GM18951 (cell line): ENCODE data around the gene CAMTA1.

ENCODE experiments used
- POLR2A ChIP-seq: IDR thresholded peaks from 4 replicates; pipeline ENCODE4 v1.6.1; 2011; ENCODE audit warnings: mild to moderate bottlenecking; ENCODE audit not compliant: insufficient read length, insufficient read depth; ENCODE audit errors: extremely low read depth
- in situ Hi-C: fragments of 300-500 bp; cut with MboI; formaldehyde crosslinking; loops from one replicate; pipeline ENCODE4 v1.12.0; 2022; ENCODE audit warnings: low sequenced_read_pairs, mixed read lengths, inconsistent platforms; ENCODE audit not compliant: unreplicated experiment

CAMTA1 gene

DNA sequence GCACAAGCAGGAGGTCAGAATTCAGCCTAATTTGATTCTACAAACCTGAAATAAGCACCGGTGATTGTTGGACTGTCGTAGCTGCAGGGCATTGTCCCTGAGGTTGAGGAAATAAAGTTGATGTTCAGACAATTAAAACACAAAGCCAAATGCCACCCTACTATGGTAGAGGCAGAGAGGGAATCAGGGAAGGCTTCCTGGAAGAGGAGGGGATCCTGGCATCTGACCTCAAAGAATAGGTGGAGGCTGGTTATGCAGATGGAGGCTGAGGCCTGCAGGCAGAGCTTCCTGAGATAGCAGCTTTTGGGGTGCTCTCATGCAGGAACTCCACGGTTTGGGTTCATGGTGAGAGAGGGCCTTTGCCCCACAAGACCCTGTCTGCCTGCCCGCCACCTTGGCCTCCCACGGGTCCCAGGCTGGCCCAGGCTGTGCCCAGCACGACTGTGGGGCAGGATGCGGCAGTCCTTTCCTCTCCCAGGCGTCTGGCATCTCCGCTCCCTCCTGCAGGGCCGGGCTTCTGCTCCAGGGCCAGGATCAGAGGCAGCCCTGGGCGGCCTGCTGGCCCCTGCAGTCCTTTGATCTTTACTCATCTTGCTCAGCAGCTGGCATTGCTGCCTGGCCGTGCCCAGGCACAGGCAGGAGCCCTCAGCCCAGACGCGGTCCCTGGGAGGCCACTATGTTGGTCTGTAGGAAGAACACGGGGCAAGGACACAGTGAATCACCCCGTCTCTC lies 851.7 kb downstream of the CAMTA1 start:
- TF ChIP-seq POLR2A: no peak
- in situ Hi-C loops: no loop called here

DNA sequence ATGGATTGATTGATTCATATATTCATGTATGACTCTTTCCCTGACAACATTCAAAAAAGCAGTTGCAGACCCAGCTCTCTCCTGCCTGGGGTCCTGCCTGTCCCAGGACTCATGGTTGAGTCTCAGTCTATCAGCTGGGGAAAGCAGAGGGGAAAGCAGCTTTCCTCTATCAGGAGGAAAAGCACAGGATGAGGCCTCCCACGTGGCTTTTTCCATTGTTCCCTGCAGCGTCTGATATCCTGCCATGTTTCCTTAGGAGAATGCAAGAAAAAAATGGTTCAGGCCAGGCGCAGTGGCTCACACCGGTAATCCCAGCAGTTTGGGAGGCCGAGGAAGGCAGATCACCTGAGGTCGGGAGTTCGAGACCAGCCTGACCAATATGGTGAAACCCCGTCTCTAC lies 852.8 kb downstream of the CAMTA1 start:
- in situ Hi-C loops: no loop called here
- TF ChIP-seq POLR2A: no peak

DNA sequence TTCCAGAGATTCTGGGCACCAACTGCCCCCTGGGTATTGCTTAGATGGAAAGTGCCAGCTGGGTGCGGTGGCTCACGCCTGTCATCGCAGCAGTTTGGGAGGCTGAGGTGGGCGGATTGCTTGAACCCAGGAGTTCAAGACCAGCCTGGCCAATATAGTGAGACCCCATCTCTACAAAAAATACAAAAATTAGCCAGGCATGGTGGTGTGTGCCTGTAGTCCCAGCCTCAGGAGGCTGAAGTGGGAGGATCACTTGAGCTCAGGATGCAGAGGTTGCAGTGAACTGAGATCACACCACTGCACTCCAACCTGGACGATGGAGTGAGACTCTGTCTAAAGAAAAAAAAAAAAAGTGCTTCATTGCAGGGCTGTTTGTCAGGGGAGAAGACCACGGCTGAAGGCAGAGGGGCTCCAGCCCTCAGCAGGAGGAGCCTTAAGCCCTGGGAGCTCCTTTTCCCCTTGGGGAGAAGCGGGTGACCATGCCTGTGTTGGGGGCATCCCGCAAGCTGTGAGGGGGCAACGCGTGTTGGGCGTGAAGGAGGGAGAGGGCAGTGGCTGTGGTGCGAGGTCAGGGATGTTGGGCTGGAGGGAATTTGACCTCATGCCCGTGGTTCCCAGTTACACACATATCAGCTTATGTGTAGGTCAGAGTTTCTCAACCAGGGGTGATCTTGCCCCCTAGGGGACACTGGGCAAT lies 854.3 kb downstream of the CAMTA1 start:
- in situ Hi-C loops: no loop called here
- TF ChIP-seq POLR2A: no peak

DNA sequence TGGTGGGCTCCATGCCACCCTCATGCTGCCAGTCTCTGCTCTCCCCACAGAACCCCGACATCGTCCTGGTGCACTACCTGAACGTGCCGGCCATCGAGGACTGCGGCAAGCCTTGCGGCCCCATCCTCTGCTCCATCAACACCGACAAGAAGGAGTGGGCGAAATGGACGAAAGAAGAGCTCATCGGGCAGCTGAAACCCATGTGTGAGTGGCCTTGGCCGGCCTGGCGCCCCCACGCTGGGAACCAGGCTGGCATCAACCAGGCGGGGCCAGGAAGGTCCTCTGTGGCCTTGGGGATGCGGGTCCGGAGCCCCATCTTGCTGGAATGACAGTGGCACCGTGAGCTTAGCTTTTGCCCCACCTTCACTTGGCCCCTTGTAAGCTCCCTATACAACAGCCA lies 855.1 kb downstream of the CAMTA1 start:
- no peak for TF ChIP-seq POLR2A
- in situ Hi-C loops: no loop called here

DNA sequence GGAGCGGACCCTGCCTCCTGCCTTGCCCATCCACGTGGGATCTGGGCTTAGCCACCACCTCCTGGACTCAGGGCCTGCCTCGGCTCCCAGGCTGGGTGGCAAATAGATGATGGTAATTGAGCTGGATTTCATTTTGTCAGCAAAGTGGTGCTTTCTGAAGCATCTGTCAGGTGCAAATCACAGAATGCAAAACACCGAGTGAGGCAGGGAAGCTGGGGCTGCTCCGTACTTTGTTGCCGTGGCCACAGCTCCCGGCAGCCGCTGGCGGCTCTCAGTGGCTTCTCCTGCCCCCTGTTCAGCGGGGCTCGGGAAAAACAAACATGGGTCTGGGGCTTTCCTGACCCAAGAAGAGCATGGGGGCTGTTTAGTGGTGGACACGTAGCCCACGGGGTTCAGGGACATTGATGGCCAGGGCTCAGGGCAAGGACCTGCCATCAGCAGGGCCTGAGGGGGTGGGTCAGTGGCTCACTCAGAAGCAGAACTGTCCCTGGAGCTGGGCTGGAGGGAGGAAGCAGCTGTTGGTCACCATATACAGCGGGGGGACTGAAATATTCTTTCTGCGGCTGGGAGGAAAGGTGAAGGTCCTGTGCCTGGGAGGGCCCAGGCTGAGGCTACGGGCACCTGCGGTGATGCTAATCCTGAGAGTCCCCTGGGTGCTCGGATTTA lies 855.8 kb downstream of the CAMTA1 start:
- TF ChIP-seq POLR2A: no peak
- in situ Hi-C loops: no loop called here

DNA sequence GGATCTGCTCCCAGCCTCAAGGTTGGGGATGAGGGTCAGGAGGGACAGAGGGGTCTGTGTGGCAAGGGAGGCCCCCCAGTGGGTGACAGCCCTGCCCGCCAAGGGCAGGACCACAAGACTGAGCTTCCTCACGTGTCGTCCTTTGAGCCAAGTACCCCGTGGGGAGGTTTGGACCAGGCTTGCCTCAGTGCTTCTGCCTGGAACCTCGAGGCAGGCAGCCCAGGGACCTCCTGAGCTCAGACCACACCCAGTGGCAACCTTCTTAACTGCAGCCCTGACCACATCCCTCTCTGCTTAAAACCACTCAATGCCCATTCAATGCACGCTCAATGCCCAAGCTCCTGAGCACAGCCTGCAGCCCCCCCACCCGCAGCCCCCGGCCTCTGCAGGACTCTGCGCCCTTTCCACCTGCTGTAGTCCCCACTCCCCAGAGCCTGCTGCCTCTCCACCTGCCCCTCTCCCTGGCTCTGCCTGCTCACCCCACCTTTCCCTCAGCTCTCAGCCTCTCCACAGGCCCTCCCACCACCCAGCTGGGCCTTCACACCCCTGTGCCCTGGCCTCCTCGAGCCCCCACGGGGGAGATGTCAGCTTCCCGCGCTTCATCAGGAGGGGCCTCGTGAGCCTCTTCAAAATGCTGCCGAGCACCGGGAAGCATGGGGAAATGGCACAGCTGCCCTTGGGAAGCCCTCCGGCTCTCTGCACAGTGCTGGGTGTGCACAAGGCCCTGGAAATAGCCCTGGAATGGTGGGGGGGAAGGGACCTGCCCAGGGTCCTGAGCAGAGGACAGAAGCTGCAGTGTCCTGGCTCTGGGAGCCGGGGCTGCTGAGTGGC lies 856.5 kb downstream of the CAMTA1 start:
- no peak for TF ChIP-seq POLR2A
- in situ Hi-C loops: no loop called here

DNA sequence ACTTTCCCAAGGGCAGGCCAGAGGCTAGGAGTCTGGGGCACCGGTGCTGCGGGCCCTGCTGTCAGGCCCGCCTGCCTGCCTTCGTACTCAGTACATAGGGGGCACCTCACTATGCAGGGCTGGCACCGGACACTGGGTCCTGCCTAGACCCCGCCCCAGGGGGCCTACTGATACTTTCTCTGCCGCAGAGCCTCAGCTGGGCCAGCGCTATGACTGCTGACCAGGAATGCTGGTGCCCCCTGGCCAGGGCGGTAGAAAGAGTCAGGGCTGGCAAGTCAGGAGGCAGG lies 857.1 kb downstream of the CAMTA1 start:
- in situ Hi-C loops: no loop called here
- TF ChIP-seq POLR2A: no peak

DNA sequence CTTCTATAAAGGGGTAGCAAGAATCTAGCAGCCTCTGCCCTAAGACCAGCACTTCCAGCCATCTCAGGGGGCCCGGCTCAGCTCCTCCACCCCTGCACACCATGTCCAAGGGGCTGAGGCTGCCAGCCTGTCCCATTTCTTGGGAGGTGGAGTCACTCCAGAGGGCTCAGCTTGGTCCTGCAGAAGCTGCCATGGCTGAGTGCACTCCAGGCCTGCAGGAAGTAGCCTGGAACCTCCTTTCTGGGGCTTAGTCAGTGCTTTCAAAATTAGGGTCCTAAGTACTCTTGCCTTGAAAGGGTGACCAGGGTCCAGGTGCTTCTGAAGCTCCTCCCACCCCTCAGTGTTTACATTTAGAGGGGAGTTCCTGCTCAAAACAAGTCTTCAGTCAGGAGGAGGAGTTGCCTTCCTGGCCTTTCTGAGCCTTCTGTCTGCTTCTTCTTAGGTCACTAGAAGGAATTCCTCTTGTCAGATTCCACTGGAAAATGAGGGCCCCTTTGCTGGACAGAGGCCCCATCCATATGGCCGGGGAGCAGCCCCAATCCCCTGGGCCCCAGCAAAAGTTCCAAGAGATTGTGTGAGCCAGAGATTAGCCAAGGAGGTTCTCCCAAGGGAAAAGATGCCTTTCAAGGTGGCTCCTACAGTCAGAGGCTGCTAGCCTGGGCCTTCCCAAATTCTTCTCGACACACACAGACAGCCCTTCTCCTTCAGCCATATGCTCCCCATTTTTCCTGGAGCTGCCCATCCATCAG lies 857.7 kb downstream of the CAMTA1 start:
- TF ChIP-seq POLR2A: no peak
- in situ Hi-C loops: no loop called here

DNA sequence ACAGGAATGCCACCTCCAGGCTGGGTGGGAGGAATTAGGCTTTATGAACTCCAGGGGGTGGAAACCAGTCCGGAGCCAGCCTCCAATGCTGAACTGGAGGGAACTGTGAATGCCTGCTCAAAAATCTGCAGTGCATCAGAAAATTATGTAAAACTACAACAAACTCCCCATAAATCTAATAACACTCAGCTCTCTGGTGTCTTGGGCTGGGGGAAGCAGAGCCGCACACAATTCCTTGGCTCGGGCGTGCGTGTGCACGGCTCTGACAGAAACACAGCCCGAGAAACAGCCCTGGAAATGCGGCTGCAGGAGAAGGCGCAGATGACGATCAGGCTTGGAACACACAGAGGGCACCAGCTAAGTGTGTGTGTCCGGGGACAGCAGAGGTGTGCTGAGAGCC lies 858.3 kb downstream of the CAMTA1 start:
- in situ Hi-C loops: no loop called here
- no peak for TF ChIP-seq POLR2A

DNA sequence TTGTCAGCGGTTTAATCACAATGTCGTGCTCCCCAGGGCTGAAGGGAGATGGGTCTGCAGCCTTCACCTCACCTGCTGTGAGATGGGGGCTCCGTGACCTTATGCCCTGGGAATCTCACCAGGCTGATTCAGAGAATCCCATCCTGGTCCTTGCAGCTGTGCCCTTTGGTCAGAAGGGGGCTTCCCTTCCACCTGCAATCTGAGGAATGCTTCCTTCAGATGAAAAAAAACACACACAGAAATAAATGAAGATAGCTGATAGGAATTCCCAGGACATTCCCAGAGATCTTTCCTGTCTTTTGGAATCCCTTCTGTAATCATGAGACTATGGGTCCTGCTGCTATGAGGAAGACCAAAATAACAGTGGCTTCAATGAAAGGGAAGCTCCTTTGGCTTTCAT lies 858.8 kb downstream of the CAMTA1 start:
- TF ChIP-seq POLR2A: no peak
- in situ Hi-C loops: no loop called here

DNA sequence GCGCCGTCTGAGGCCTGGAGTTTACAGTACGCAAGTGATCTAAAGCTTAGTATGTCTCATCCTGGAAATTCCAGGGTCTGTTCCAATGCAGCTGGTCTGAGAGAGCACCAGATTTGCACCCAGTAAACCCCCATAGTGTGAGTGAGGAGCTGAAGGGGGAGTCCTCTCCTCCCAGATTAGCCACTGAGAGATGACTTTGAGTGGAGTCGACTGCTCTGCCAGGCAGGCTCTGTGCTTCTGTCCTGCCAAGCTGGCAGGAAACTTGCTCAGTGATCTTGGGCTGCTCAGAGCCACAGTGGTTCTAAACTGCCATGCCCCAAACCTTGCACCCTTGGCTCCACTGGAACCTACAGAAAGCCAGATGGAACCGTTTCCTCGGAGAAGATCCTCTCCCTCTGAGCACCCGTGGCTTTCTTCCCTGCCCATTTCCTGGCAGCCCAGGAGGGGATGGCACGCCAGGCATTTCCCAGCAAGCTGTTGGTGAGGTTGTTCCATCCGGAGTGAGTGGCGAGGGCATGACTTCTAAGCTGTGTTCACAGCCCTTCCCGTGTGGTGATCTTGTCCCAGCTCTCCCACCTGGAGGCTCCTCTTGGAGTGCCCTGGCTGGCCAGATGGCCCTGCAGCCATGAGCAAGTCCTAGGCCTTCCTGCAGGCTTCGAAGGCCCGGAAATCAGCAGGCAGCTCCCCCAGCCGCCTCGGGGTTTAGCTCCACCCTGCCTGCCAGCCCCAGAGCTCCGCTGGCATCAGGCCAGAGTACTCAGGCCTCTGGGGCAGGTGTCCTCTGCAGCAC lies 859.9 kb downstream of the CAMTA1 start:
- TF ChIP-seq POLR2A: no peak
- in situ Hi-C loops: no loop called here

DNA sequence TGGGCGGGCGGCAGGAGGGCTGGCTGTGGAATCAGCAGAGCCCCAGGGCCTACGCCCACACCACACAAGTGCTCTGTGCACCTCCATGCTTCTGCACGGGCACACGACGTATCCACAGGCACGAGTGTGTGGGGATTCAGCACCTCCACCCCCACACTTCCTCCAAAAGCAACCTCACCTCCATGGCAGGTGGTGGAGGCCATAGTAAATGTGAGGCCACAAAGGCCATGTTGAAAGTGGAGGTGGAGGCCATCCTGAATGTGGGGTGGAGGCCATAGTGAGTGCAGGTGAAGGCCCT lies 860.4 kb downstream of the CAMTA1 start:
- in situ Hi-C loops: no loop called here
- no peak for TF ChIP-seq POLR2A
